ENCODE results near the gene ACE. TPM values are rescaled to one million over a fixed set of nuclear protein-coding genes. Genes with fewer than 3 reads are reported as not detected.

The ACE gene
- total RNA-seq, 1 donor from 2014 or later: 72.6 TPM

DNA sequence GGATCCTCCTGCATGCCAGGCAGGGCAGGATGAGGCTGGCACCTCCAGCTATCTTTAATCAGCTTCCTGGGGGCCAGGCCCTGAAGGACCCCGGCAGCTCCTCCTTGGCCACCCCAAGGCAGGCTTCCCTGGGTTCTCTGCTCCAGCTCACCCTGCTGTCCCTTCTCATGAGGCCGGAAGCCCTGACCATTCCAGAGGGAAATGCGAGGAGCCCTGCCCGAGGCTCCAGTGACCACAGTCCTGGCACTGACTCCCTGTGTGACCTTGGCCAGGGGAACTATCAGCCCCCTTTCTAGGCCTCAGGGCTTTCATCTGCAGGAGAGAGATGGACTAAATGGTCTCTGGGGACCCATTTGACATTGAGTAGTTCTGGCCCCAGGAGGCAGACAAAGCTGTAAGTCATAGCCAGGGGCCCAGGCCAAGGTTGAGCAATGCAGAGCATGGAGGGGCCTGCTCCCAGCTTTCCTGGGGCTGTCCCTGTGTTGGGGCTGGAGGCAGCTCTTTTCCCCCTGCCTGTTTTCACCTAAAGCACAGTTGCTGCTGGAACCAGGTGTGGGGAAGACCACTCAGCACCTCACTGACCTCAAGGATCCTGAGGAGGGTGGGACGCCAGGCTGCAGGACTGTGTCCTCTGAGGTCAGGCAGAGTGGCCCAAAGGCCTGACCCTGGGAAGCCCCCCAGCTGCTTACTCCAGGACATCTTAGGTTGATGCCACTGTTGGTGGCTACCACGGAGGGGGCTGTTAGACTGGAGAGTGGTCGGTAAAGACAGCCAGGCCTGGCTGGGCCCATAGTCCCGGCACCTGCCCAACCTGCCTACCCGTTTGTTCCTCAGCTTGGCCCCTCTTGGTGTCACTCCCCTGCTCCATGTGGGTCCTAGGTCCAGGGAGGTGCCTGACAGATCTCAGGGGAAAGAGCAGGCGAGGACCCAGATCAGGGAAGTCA, 54.4 kb downstream of the ACE start:
- no peaks in the 10 kb centered on the region for H3K4me1 ChIP-seq
- DNase-seq (ENCODE audit: low spot score in 2 of 2): no peak
- H3K9me3 ChIP-seq: no peaks in the 10 kb centered on the region
- no peaks in the 10 kb centered on the region for H3K36me3 ChIP-seq
- H3K27me3 ChIP-seq: no peaks in the 10 kb centered on the region
- TF ChIP-seq, protein P1, sequence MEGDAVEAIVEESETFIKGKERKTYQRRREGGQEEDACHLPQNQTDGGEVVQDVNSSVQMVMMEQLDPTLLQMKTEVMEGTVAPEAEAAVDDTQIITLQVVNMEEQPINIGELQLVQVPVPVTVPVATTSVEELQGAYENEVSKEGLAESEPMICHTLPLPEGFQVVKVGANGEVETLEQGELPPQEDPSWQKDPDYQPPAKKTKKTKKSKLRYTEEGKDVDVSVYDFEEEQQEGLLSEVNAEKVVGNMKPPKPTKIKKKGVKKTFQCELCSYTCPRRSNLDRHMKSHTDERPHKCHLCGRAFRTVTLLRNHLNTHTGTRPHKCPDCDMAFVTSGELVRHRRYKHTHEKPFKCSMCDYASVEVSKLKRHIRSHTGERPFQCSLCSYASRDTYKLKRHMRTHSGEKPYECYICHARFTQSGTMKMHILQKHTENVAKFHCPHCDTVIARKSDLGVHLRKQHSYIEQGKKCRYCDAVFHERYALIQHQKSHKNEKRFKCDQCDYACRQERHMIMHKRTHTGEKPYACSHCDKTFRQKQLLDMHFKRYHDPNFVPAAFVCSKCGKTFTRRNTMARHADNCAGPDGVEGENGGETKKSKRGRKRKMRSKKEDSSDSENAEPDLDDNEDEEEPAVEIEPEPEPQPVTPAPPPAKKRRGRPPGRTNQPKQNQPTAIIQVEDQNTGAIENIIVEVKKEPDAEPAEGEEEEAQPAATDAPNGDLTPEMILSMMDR (IDR thresholded peaks at IDR 0.05): no peak
- intact Hi-C loops (cut with DNase I): no loop called here
- no peak overlapping the region for H3K4me3 ChIP-seq
- no peak overlapping the region for H3K27ac ChIP-seq

DNA sequence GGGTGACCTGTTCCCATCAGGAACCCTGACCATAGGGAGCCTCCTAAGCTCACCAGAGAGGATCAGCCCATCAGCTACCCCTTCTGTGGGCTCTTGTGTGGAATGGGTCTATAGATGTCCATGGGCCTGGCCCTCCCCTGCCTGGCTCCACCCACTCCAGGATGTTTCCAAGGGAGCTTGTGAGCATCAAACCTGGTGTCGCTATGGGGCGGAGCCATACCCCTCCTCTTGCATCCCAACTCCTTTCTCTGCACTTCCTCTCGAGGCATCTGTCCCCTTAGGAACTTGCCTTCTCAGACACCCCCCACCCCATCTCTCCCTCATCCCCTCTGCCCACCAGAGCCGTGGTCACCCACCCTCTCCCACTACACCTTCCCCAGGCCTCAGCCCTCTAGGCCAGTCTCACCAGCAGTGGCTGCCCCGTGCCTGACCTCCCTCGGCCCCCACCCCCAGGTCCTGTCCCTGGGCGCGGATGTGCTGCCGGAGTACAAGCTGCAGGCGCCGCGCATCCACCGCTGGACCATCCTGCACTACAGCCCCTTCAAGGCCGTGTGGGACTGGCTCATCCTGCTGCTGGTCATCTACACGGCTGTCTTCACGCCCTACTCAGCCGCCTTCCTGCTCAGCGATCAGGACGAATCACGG, 56.7 kb downstream of the ACE start:
- no peak for DNase-seq (ENCODE audit: low spot score in 2 of 2)
- no peaks in the 10 kb centered on the region for H3K9me3 ChIP-seq
- H3K36me3 ChIP-seq: no peaks in the 10 kb centered on the region
- H3K27ac ChIP-seq: no peak overlapping the region
- H3K27me3 ChIP-seq: peaks cover 5% of the 10 kb centered on the region
- intact Hi-C loops (cut with DNase I): no loop called here
- peaks cover 0 to 2% of the 10 kb centered on the region in 2 donors for H3K4me1 ChIP-seq
- TF ChIP-seq, protein P1 (IDR thresholded peaks at IDR 0.05): no peak
- no peak overlapping the region for H3K4me3 ChIP-seq

DNA sequence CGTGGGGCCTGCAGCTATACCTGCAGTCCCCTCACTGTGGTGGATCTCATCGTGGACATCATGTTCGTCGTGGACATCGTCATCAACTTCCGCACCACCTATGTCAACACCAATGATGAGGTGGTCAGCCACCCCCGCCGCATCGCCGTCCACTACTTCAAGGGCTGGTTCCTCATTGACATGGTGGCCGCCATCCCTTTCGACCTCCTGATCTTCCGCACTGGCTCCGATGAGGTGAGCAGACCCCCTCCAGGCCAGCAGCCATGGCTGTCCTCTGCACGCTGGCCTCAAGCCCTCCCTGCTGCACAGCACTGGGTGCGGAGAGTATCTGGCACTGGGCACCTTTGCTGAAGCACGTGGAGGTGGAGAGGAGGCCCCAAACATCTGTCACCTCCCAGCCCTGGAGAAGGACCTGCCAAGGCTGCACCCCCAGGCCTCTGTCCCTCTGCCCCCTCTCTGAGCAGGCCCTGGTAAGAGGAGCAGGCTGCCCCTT, 57.3 kb downstream of the ACE start:
- no peaks in the 10 kb centered on the region for H3K9me3 ChIP-seq
- peaks cover 0 to 2% of the 10 kb centered on the region in 2 donors for H3K4me1 ChIP-seq
- TF ChIP-seq, protein P1 (IDR thresholded peaks at IDR 0.05): no peak
- intact Hi-C loops (cut with DNase I): no loop called here
- no peak for DNase-seq (ENCODE audit: low spot score in 2 of 2)
- no peak overlapping the region for H3K4me3 ChIP-seq
- no peaks in the 10 kb centered on the region for H3K36me3 ChIP-seq
- no peak overlapping the region for H3K27ac ChIP-seq
- H3K27me3 ChIP-seq: peaks cover 5% of the 10 kb centered on the region

DNA sequence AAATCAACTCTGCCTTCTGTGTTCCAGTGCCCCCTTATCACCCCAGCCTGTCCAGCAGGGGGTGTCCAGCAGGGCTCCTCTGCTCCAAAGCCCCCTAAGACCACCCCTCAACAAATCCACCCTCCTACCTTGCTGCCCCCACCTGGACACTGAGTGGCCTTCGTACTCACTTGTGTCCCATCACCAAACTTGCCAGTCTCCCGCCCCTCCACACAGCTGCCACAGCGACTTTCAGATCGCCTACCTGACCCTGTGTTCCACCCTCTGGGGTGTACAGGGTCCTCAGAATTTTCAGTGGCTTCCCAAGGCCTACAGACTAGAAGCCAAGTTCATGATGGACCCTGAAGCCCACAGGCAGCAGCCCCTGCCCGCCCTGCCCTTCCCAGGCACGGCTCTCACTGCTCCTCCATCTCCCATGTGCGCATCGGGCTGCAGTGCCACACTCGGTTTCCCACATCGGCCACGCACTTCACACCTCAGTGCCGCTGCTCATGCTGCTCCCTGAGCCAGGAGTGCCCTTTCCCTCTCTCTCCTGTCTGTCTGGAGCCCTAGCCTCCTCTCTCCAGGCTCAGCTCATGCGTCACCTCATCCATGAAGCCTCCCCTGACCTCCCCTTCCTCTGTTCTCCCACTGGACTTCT, 58.1 kb downstream of the ACE start:
- Histone ChIP-seq H3K9me3 (no peaks in the 10 kb centered on the region), H3K4me1 (peaks cover 0 to 2% of the 10 kb centered on the region in 2 donors), H3K36me3 (no peaks in the 10 kb centered on the region), H3K27ac (no peak overlapping the region), H3K27me3 (peaks cover 5% of the 10 kb centered on the region), H3K4me3 (no peak overlapping the region)
- intact Hi-C loops (cut with DNase I): no loop called here
- no peak for DNase-seq (ENCODE audit: low spot score in 2 of 2)
- TF ChIP-seq, protein P1 (IDR thresholded peaks at IDR 0.05): no peak

DNA sequence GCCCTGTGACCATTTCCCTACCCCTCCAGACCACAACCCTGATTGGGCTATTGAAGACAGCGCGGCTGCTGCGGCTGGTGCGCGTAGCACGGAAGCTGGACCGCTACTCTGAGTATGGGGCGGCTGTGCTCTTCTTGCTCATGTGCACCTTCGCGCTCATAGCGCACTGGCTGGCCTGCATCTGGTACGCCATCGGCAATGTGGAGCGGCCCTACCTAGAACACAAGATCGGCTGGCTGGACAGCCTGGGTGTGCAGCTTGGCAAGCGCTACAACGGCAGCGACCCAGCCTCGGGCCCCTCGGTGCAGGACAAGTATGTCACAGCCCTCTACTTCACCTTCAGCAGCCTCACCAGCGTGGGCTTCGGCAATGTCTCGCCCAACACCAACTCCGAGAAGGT, 58.8 kb downstream of the ACE start:
- Histone ChIP-seq H3K4me1 (peaks cover 0 to 2% of the 10 kb centered on the region in 2 donors), H3K36me3 (no peaks in the 10 kb centered on the region), H3K4me3 (no peak overlapping the region), H3K9me3 (no peaks in the 10 kb centered on the region), H3K27ac (no peak overlapping the region), H3K27me3 (peaks cover 5% of the 10 kb centered on the region)
- intact Hi-C loops (cut with DNase I): no loop called here
- TF ChIP-seq, protein P1 (IDR thresholded peaks at IDR 0.05): no peak
- no peak for DNase-seq (ENCODE audit: low spot score in 2 of 2)

All from ascending aorta (tissue), 2 donors.